IMR-90 (cell line): ENCODE data around the gene CKAP5. TPM values are rescaled to one million over a fixed set of nuclear protein-coding genes. Genes with fewer than 3 reads are reported as not detected.

Source experiments
- ATAC-seq: fragments of 200-7000 bp; cut with Tn5 transposase; 2 replicates; pipeline ENCODE4 v1.9.1; 2020; ENCODE audit warnings: low read depth, mild to moderate bottlenecking, moderate library complexity
- BruUV-seq: library from RNA; stranded (reverse); fragments of 400-500 nt; replicated peaks from 2 replicates; lab custom pipeline; 2021; lab: Mats Ljungman, UMichigan
- CTCF ChIA-PET: fragments of 300-600 bp; formaldehyde crosslinking; extraction: SDS; loops from one replicate; lab custom pipeline; 2021; ENCODE audit warnings: antibody characterized with exemption; lab: Yijun Ruan, JAX
- POLR2A ChIA-PET: fragments of 300-600 bp; sonication (Branson Sonifier 250); formaldehyde crosslinking; loops from one replicate; lab custom pipeline; 2022; ENCODE audit warnings: antibody characterized with exemption; ENCODE audit not compliant: unreplicated experiment; lab: Charles Lee
- DNase-seq: peaks from one replicate; pipeline ENCODE4 v3.0.0; 2013
- H2AFZ ChIP-seq: replicated peaks from 2 replicates; pipeline ENCODE3; 2013; ENCODE audit warnings: low read length, mild to moderate bottlenecking; ENCODE audit not compliant: poor library complexity
- H2AK5ac ChIP-seq: 2 replicates; pipeline ENCODE4 v1.6.1; 2013; ENCODE audit warnings: low read depth, low read length, inconsistent platforms
- H2AK9ac ChIP-seq: replicated peaks from 2 replicates; pipeline ENCODE3; 2013; ENCODE audit warnings: mild to moderate bottlenecking, low read depth, low read length, moderate library complexity; ENCODE audit not compliant: poor library complexity
- H2BK120ac ChIP-seq: 2 replicates; pipeline ENCODE4 v1.6.1; 2013; ENCODE audit warnings: low read depth, low read length, inconsistent platforms
- H2BK15ac ChIP-seq: 3 replicates; pipeline ENCODE4 v1.6.1; 2013; ENCODE audit warnings: low read depth, low read length, inconsistent platforms
- H2BK20ac ChIP-seq: 2 replicates; pipeline ENCODE4 v1.6.1; 2013; ENCODE audit warnings: low read depth, mild to moderate bottlenecking, inconsistent platforms, low read length, moderate library complexity
- H2BK5ac ChIP-seq: 2 replicates; pipeline ENCODE4 v1.6.1; 2013; ENCODE audit warnings: mild to moderate bottlenecking, low read depth, low read length, inconsistent platforms; ENCODE audit not compliant: poor library complexity, severe bottlenecking
- H3K14ac ChIP-seq: replicated peaks from 2 replicates; pipeline ENCODE4 v1.6.1; 2013; ENCODE audit warnings: low read depth, low read length, inconsistent platforms
- H3K18ac ChIP-seq: 2 replicates; pipeline ENCODE4 v1.6.1; 2013; ENCODE audit warnings: low read depth, low read length, control low read depth
- H3K23ac ChIP-seq: 2 replicates; pipeline ENCODE4 v1.6.1; 2013; ENCODE audit warnings: low read depth, low read length, inconsistent platforms
- H3K27ac ChIP-seq: 2 replicates; pipeline ENCODE4 v1.5.1; 2013; ENCODE audit warnings: mild to moderate bottlenecking, control low read depth, low read length; ENCODE audit not compliant: insufficient read depth
- H3K27me3 ChIP-seq: 2 replicates; pipeline ENCODE4 v1.6.1; 2013; ENCODE audit warnings: low read length; ENCODE audit not compliant: control insufficient read depth, insufficient read depth
- H3K36me3 ChIP-seq: 2 replicates; pipeline ENCODE4 v1.6.1; 2013; ENCODE audit warnings: low read length, mixed read lengths; ENCODE audit not compliant: control insufficient read depth, insufficient read depth
- H3K4ac ChIP-seq: 2 replicates; pipeline ENCODE4 v1.6.1; 2013; ENCODE audit warnings: low read depth, low read length, inconsistent platforms
- H3K4me1 ChIP-seq: 2 replicates; pipeline ENCODE4 v1.6.1; 2013; ENCODE audit warnings: low read length, mixed read lengths; ENCODE audit not compliant: control insufficient read depth, insufficient read depth
- H3K4me2 ChIP-seq: 2 replicates; pipeline ENCODE4 v1.6.1; 2013; ENCODE audit warnings: low read depth, mild to moderate bottlenecking, control low read depth, low read length, moderate library complexity
- H3K4me3 ChIP-seq: 2 replicates; pipeline ENCODE4 v1.5.1; 2013; ENCODE audit warnings: low read depth, mild to moderate bottlenecking, control low read depth, low read length, moderate library complexity; ENCODE audit not compliant: insufficient read depth
- H3K56ac ChIP-seq: 2 replicates; pipeline ENCODE4 v1.6.1; 2013; ENCODE audit warnings: low read length, inconsistent platforms; ENCODE audit not compliant: insufficient read depth; ENCODE audit errors: extremely low read depth
- H3K79me1 ChIP-seq, 2 experiments: 2 replicates each; pipeline ENCODE4 v1.6.1; 2013; ENCODE audit warnings: low read length in 2 of 2, inconsistent platforms in 1 of 2, low read depth in 1 of 2
- H3K9ac ChIP-seq: 2 replicates; pipeline ENCODE4 v1.6.1; 2013; ENCODE audit warnings: low read depth, low read length, control low read depth
- H3K9me1 ChIP-seq: 2 replicates; pipeline ENCODE4 v1.6.1; 2013; ENCODE audit warnings: low read length, inconsistent platforms; ENCODE audit not compliant: insufficient read depth
- H3K9me3 ChIP-seq: 2 replicates; pipeline ENCODE4 v1.6.1; 2013; ENCODE audit warnings: low read length; ENCODE audit not compliant: control insufficient read depth, insufficient read depth
- H4K20me1 ChIP-seq: 2 replicates; pipeline ENCODE4 v1.6.1; 2013; ENCODE audit warnings: low read length, inconsistent platforms; ENCODE audit not compliant: insufficient read depth
- H4K5ac ChIP-seq: 2 replicates; pipeline ENCODE4 v1.6.1; 2013; ENCODE audit warnings: mild to moderate bottlenecking, low read depth, low read length, control low read depth
- H4K8ac ChIP-seq, 2 experiments: 2 replicates each; pipeline ENCODE4 v1.6.1; 2013; ENCODE audit warnings: low read depth in 2 of 2, low read length in 2 of 2, control low read depth in 1 of 2, inconsistent platforms in 1 of 2
- H4K91ac ChIP-seq: 2 replicates; pipeline ENCODE4 v1.6.1; 2013; ENCODE audit warnings: low read depth, low read length, inconsistent platforms; ENCODE audit not compliant: insufficient read depth
- BHLHE40 ChIP-seq: fragments of 150-350 bp; IDR thresholded peaks from 2 replicates; pipeline ENCODE4 v1.6.1; 2016; ENCODE audit warnings: mild to moderate bottlenecking, low read depth, low read length
- WGBS, 2 experiments: methylation state at CpG; one replicate each; pipeline versions ENCODE4 v1.1.5 to v1.1.7; 2013; ENCODE audit warnings: missing lambda C conversion rate in 2 of 2; ENCODE audit not compliant: insufficient read length in 1 of 2; ENCODE audit errors: extremely low coverage in 2 of 2; 5-methylcytosine and 5-hydroxymethylcytosine counted together
- dilution Hi-C: fragments of 300-500 bp; cut with HindIII; formaldehyde crosslinking; loops from one replicate; pipeline ENCODE4 v1.14.3; 2018; ENCODE audit warnings: low sequenced_read_pairs; ENCODE audit not compliant: unreplicated experiment
- in situ Hi-C: fragments of 300-500 bp; cut with MboI; formaldehyde crosslinking; loops from 3 replicates; pipeline ENCODE4 v1.14.3; 2019; ENCODE audit warnings: low sequenced_read_pairs, inconsistent platforms, mixed read lengths
- intact Hi-C: fragments of 100-400 bp; cut with micrococcal nuclease; formaldehyde crosslinking; loops from 2 replicates; pipeline ENCODE4 v1.10.0; 2022
- polyA plus RNA-seq, 3 experiments: library from polyadenylated mRNA; depleted of rRNA; stranded (reverse); fragments of >200 nt; gene quantifications; 2 replicates each; pipeline ENCODE4 v1.2.3, GENCODE V29; 2012; ENCODE audit warnings: low replicate concordance in 1 of 3
- total RNA-seq: library from RNA; depleted of rRNA; stranded (reverse); fragments of >200 nt; gene quantifications from 2 replicates; pipeline ENCODE4 v1.2.3, GENCODE V29; 2012

CKAP5 gene
- total and polyA plus RNA-seq, 2 of the 4 experiments (the other 2 are of a cell fraction), result 59.5 to 79.2 TPM

DNA sequence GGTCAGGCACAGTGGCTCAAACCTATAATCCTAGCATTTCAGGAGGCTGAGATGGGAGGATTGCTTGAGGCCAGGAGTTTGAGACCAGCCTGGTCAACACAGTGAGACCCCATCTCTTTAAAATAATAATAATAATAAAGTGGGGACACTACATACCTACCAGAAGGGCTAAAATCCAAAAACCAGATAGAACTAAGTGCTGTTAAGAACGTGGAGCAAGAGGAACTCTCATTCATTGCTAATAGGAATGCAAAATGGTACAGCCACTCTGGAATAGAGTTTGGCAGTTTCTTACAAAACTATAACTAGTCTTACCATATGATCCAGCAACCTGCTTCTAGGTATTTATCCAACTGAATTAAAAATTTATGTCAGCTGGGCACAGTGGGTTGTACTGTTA, 9.6 kb downstream of the CKAP5 start:
- BruUV-seq, result no TSS peak
- no peak overlapping the region for H2BK120ac ChIP-seq
- no peak overlapping the region for H3K4me3 ChIP-seq
- no peak overlapping the region for H2BK20ac ChIP-seq
- no peak overlapping the region for H3K18ac ChIP-seq
- peaks cover 3% of the 10 kb centered on the region; the same call in 1 of the 2 replicates for H3K9me1 ChIP-seq
- no peak overlapping the region for H3K23ac ChIP-seq
- ChIA-PET POLR2A (no interaction called here), CTCF (no interaction called here)
- H2BK5ac ChIP-seq, result no peak overlapping the region
- peaks cover 2% of the 10 kb centered on the region; the same call in 1 of the 2 replicates for H3K4me1 ChIP-seq
- H3K4me2 ChIP-seq, result no peak overlapping the region
- no peak overlapping the region for H2BK15ac ChIP-seq
- DNase-seq, result no peak
- dilution Hi-C loops, result no loop called here
- H3K14ac ChIP-seq, result no peak overlapping the region
- H4K91ac ChIP-seq, result no peak overlapping the region
- no CpG with 5 or more reads among the region's 1 CpG for WGBS, 2 experiments
- H4K5ac ChIP-seq, result no peak overlapping the region
- no peaks in the 10 kb centered on the region for H3K36me3 ChIP-seq
- no peaks in the 10 kb centered on the region for H3K9me3 ChIP-seq
- H3K79me1 ChIP-seq, result peaks cover 0 to 60% of the 10 kb centered on the region in 2 experiments; a peak in 2 of 4 replicates
- H3K27ac ChIP-seq, result no peak overlapping the region
- intact Hi-C loops, result no loop called here
- H3K4ac ChIP-seq, result no peak overlapping the region
- no peak for ATAC-seq
- peaks cover 29% of the 10 kb centered on the region for H4K20me1 ChIP-seq
- H2AFZ ChIP-seq, result no peak overlapping the region
- H3K27me3 ChIP-seq, result no peaks in the 10 kb centered on the region
- no peak overlapping the region for H3K9ac ChIP-seq
- H3K56ac ChIP-seq, result no peak overlapping the region
- in situ Hi-C loops, result no loop called here
- no peak overlapping the region for H4K8ac ChIP-seq
- TF ChIP-seq BHLHE40, result no peak
- no peak overlapping the region for H2AK9ac ChIP-seq
- H2AK5ac ChIP-seq, result no peak overlapping the region
